Activated CD4-positive, CD25-positive, alpha-beta regulatory T cell (primary cell): ENCODE results near the gene TGFBR1.

Source experiments
- DNase-seq, 4 experiments: peaks; one replicate each; lab custom pipeline; 2025; lab: John Stamatoyannopoulos, UW

TGFBR1 gene

GRCh38 chr9:99137225-99137624 is 32.3 kb downstream of the TGFBR1 start:
- DNase-seq, result no peak

- DNase-seq, result no peak
Observed at GRCh38 chr9:99137891-99138290, 33.0 kb downstream of the TGFBR1 start.

- no peak for DNase-seq
Observed at GRCh38 chr9:99138424-99139284, 33.7 kb downstream of the TGFBR1 start.

GRCh38 chr9:99139868-99140267 is 35.0 kb downstream of the TGFBR1 start:
- DNase-seq, result no peak

- DNase-seq, result peak in 2 of 4 experiments; percentile 2 to 9
Observed at GRCh38 chr9:99140685-99141314, 35.9 kb downstream of the TGFBR1 start.

- DNase-seq, result no peak
Observed at GRCh38 chr9:99141849-99142248, 36.9 kb downstream of the TGFBR1 start.

GRCh38 chr9:99142275-99142674 is 37.4 kb downstream of the TGFBR1 start:
- DNase-seq, result no peak

- DNase-seq, result no peak
Observed at GRCh38 chr9:99143655-99144054, 38.7 kb downstream of the TGFBR1 start.

GRCh38 chr9:99144966-99145365 is 40.1 kb downstream of the TGFBR1 start:
- DNase-seq, result no peak

- DNase-seq, result no peak
Observed at GRCh38 chr9:99146574-99146973, 41.7 kb downstream of the TGFBR1 start.

- no peak for DNase-seq
Observed at GRCh38 chr9:99147177-99147576, 42.3 kb downstream of the TGFBR1 start.

- DNase-seq, result no peak
Observed at GRCh38 chr9:99150451-99151171, 45.7 kb downstream of the TGFBR1 start.

- no peak for DNase-seq
Observed at GRCh38 chr9:99154356-99154755, 49.4 kb downstream of the TGFBR1 start.

- no peak for DNase-seq
Observed at GRCh38 chr9:99155736-99156135, 50.8 kb downstream of the TGFBR1 start.

- DNase-seq, result no peak
Observed at GRCh38 chr9:99158629-99159028, 53.7 kb downstream of the TGFBR1 start.

- no peak for DNase-seq
Observed at GRCh38 chr9:99160173-99160572, 55.3 kb downstream of the TGFBR1 start.

- no peak for DNase-seq
Observed at GRCh38 chr9:99162759-99163364, 57.9 kb downstream of the TGFBR1 start.

GRCh38 chr9:99166149-99166548 is 61.2 kb downstream of the TGFBR1 start:
- DNase-seq, result no peak

- no peak for DNase-seq
Observed at GRCh38 chr9:99167119-99167518, 62.2 kb downstream of the TGFBR1 start.

- no peak for DNase-seq
Observed at GRCh38 chr9:99167694-99168093, 62.8 kb downstream of the TGFBR1 start.

- no peak for DNase-seq
Observed at GRCh38 chr9:99169086-99169485, 64.2 kb downstream of the TGFBR1 start.

- DNase-seq, result no peak
Observed at GRCh38 chr9:99169982-99170761, 65.3 kb downstream of the TGFBR1 start.
